GM12865 (cell line): Measurements from ENCODE around the gene EQTN.

Experiments
- DNase-seq: peaks from one replicate; pipeline ENCODE4 v3.0.0; 2010; ENCODE audit warnings: low read depth
- H3K4me3 ChIP-seq: 2 replicates; pipeline ENCODE4 v1.5.1; 2011; ENCODE audit warnings: mild to moderate bottlenecking, low read depth, low read length, control low read depth
- CTCF ChIP-seq: IDR thresholded peaks from 2 replicates; pipeline ENCODE4 v1.5.1; 2011; ENCODE audit warnings: low read length, control low read depth, low read depth, inconsistent platforms; ENCODE audit not compliant: insufficient read depth; ENCODE audit errors: missing control alignments

EQTN gene

GRCh38 chr9:27331393-27331792 lies 34.4 kb upstream of the EQTN start:
- no peak for DNase-seq
- no peak overlapping the region for H3K4me3 ChIP-seq
- TF ChIP-seq CTCF = no peak

- no peak for TF ChIP-seq CTCF
- DNase-seq = no peak
- no peak overlapping the region for H3K4me3 ChIP-seq
Measured at GRCh38 chr9:27329291-27329690, 32.3 kb upstream of the EQTN start.

GRCh38 chr9:27328483-27328882 lies 31.5 kb upstream of the EQTN start:
- DNase-seq = no peak
- no peak for TF ChIP-seq CTCF
- H3K4me3 ChIP-seq = no peak overlapping the region

- DNase-seq = no peak
- TF ChIP-seq CTCF = no peak
- no peak overlapping the region for H3K4me3 ChIP-seq
Measured at GRCh38 chr9:27311184-27311583, 14.2 kb upstream of the EQTN start.

DNA sequence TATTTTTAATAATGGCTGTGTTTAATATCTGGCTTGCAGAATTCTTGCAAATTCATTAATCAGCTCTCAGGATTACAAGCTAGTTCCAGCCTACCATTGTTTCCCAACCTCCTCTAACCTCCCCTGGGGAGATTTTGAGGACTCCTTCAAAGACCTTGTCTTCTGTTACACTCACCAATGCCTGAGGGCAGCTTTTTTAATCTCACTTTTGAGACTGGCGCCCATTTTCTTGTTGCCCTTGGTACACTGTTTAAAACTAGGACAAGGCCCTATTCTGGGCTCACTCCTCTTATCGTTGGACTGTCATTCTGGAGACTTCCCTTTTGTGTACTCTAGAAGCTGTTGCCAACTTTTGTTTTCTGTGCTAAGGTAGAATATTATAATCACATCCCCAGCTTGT lies 13.6 kb upstream of the EQTN start:
- TF ChIP-seq CTCF = no peak
- DNase-seq = no peak
- H3K4me3 ChIP-seq = no peak overlapping the region

GRCh38 chr9:27308691-27309390 lies 11.9 kb upstream of the EQTN start:
- no peak for DNase-seq
- TF ChIP-seq CTCF = no peak

DNA sequence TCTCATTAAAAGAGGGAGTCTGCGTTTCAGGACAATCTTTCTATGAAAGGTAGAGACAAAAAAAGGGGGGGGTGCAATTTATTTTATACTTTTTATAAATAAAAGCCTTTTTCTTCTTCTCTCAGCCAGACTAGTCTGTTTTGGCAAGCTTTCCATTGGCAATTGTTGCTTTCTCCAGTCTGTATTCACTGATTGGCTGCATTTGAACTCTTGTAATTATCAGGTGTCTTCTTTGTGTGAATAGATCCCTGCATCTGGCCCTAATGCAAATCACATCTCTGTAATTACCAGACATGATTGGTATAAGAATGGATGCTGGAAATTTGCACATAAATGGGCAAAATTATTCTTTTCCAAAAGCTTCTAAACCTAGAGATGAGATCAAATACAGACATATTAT lies 7.6 kb upstream of the EQTN start:
- TF ChIP-seq CTCF = no peak
- H3K4me3 ChIP-seq = no peak overlapping the region
- DNase-seq = no peak

More at GRCh38 chr9:27308691-27309390, 11.9 kb upstream of the EQTN start:
- H3K4me3 ChIP-seq = no peak overlapping the region
